MG63 (cell line): Measurements from ENCODE around the gene C6orf132. TPM values are rescaled to one million over a fixed set of nuclear protein-coding genes. Genes with fewer than 3 reads are reported as not detected.
"Not testable (repeated sequence)": the region's sequence is repeated elsewhere in the genome, so short reads cannot be mapped to it uniquely, and the experiment has no call there.

Experiments used
- DNase-seq: peaks from one replicate; pipeline ENCODE4 v3.0.0-alpha.2; 2020
- H3K27me3 ChIP-seq: fragments of 250-450 bp; sonication (Bioruptor Pico); 2 replicates; pipeline ENCODE4 v1.5.1; 2020; ENCODE audit warnings: mild to moderate bottlenecking, moderate library complexity
- H3K36me3 ChIP-seq: fragments of 250-450 bp; sonication (Bioruptor Pico); 2 replicates; pipeline ENCODE4 v1.5.1; 2020; ENCODE audit warnings: mild to moderate bottlenecking, moderate library complexity
- H3K4me3 ChIP-seq: fragments of 250-450 bp; sonication (Bioruptor Pico); 2 replicates; pipeline ENCODE4 v1.5.1; 2020; ENCODE audit warnings: mild to moderate bottlenecking, moderate library complexity
- H3K9me3 ChIP-seq: fragments of 250-450 bp; sonication (Bioruptor Pico); 2 replicates; pipeline ENCODE4 v1.5.1; 2020; ENCODE audit warnings: mild to moderate bottlenecking, moderate library complexity
- total RNA-seq: library from RNA; depleted of rRNA; stranded (reverse); fragments of >200 nt; shearing (Covaris generic); gene quantifications from 2 replicates; pipeline ENCODE4 v1.2.3, GENCODE V29; 2014; ENCODE audit warnings: low replicate concordance

Gene C6orf132
- total RNA-seq, 1 experiment from 2014 or later, result 0.07 TPM

DNA sequence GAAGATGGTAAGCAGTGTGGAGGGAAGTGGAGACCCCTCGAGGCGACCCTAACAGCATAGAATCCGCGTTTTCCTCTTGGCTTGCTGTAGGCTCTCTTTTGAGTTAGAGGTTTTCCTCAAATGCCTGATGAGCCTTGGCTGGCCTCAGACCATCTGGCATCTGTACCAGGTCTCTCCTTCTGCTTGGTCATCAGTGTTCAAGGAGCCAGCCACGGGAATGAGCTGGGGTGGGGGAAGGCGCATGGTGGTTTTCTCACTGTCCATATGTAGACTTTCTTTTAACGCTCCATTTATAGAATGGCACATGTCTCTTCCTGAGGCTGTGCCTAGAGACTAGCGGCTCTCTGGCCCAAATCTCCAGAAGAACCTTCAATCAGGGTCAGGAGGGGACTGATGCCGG is 22.6 kb upstream of the C6orf132 start:
- DNase-seq, result peak; percentile 77
- no peaks in the 10 kb centered on the region for H3K9me3 ChIP-seq

DNA sequence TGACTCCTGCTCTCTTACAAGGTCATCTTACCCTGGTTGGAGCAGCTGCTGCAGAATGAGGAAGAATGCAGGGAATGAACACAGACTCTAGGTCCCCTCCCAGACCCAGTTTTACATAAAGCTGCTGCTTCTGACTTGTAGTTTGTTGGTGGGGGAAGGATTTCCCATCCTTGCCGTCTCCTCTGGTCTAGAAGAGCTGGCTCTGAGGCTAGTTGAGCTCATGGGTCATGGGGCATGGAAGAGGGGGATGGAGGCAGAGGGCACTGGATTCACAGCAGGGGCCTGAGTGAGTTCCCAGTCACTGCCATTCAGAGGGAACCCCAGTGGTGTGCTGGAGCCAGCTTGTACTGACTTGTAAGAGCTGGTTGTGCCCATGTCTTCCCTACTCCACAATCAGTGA is 21.6 kb upstream of the C6orf132 start:
- Histone ChIP-seq H3K36me3 (no peaks in the 10 kb centered on the region), H3K9me3 (no peaks in the 10 kb centered on the region), H3K27me3 (no peaks in the 10 kb centered on the region), H3K4me3 (no peak overlapping the region)
- DNase-seq, result peak; percentile 41

More for the DNA sequence above, 22.6 kb upstream of the C6orf132 start:
- Histone ChIP-seq H3K4me3 (no peak overlapping the region), H3K36me3 (no peaks in the 10 kb centered on the region), H3K27me3 (no peaks in the 10 kb centered on the region)

DNA sequence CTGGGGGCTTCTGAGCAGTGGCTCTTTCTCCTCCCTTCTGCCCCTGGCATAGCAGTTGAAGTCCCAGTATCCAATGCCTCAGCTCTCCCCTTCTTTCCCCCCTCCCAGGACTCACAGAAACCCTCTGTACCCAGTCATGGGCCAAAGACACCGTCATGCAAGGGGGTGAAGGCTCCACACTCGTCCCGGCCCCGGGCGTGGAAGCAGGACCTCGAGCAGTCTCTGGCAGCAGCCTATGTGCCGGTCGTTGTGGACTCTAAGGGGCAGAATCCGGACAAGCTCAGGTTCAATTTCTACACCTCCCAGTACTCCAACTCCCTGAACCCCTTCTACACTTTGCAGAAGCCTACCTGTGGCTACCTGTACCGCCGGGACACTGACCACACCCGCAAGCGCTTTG is 20.4 kb upstream of the C6orf132 start:
- Histone ChIP-seq H3K27me3 (no peaks in the 10 kb centered on the region), H3K36me3 (no peaks in the 10 kb centered on the region), H3K4me3 (no peak overlapping the region), H3K9me3 (no peaks in the 10 kb centered on the region)
- no peak for DNase-seq

DNA sequence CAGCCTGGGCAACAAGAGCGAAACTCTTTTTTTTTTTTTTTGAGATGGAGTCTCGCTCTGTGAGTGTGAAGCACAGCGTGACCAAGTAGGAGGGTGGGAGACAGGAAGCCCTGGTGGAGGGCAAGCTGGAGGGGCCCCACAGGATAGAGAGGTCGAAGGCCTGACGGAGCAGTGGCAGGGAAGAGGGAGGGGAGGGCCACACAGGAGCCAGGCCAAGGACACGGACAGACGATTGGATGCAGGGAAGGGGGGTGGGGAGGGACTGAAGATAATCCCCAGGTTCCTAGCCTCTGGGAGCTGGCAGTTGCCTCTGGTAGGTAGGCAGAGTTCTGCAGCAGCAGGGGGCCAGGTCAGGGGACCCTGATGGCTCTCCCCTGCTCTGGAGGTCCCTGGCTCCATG is 20.0 kb upstream of the C6orf132 start:
- H3K27me3 ChIP-seq, result no peaks in the 10 kb centered on the region
- H3K36me3 ChIP-seq, result no peaks in the 10 kb centered on the region
- H3K9me3 ChIP-seq, result no peaks in the 10 kb centered on the region
- H3K4me3 ChIP-seq, result no peak overlapping the region
- DNase-seq, result no peak

DNA sequence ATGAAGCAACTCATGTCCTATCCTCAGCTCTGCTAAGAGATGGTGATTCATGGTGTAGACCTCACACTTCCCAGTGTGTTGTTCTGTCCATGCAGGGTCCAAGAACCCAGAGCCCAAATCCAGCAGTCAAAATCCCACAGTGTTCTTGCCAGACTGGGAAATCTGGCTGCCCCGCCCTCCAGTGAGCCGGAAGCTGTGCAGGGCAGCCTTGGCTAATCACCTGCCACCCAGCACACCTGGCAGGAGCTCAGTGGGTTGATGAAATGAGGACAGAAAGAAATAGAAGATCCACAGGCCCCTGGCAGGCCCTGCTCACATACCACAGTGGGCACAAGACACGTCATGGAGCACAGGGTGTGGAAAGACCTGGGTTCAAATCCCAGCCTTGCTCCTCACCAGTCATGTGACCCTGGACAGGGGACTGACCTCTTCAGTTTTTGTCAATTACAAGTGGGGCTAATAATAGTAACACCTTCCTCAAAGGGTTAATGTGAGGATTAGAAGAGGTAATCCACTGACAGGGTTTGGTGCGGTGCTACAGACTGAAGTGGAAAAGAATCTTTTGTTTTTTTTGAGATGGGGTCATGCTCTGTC is 17.1 kb upstream of the C6orf132 start:
- Histone ChIP-seq H3K36me3 (no peaks in the 10 kb centered on the region), H3K27me3 (no peaks in the 10 kb centered on the region), H3K9me3 (no peaks in the 10 kb centered on the region), H3K4me3 (no peak overlapping the region)
- DNase-seq, result no peak

DNA sequence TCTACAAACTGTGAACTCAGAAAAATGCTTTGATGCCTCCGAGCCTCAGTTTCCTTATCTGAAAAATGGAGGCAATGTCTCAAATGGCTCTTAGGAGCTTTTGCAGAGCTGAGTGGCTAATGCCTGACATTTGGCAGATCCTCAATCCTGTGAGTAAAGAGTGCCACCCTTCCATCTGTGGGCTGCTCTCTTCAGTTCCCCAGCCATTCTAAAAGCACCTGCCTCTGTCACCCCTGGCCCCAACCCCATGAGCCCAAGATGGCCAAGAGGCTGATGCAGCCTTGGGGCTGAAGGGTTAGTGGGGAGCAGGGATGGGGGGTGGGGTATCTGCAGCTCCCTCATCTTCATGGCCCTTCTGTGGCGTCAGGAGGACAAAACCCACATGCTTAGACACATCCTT is 16.2 kb upstream of the C6orf132 start:
- Histone ChIP-seq H3K9me3 (no peaks in the 10 kb centered on the region), H3K36me3 (no peaks in the 10 kb centered on the region), H3K4me3 (no peak overlapping the region), H3K27me3 (no peaks in the 10 kb centered on the region)
- no peak for DNase-seq

DNA sequence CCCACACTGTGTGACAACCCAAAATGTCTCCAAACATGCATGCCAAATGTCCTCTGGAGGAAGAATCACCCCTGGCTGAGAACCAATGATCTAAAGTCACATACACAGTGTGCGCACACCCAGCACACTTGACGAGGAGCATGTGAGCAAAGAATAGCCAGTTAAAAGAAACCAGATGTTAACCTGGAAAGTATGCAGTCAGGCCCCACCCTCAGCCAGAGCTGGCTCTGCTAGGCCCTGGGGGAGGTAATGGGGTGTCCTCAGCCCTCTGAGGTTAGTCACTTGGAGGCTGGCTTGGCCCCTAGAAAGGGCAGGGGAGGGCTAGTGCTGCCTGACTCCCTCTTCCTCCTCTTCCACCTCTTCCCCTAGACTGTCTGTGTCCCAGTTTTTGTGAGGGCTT is 15.6 kb upstream of the C6orf132 start:
- Histone ChIP-seq H3K27me3 (no peaks in the 10 kb centered on the region), H3K36me3 (no peaks in the 10 kb centered on the region), H3K9me3 (no peaks in the 10 kb centered on the region), H3K4me3 (no peak overlapping the region)
- DNase-seq, result no peak

DNA sequence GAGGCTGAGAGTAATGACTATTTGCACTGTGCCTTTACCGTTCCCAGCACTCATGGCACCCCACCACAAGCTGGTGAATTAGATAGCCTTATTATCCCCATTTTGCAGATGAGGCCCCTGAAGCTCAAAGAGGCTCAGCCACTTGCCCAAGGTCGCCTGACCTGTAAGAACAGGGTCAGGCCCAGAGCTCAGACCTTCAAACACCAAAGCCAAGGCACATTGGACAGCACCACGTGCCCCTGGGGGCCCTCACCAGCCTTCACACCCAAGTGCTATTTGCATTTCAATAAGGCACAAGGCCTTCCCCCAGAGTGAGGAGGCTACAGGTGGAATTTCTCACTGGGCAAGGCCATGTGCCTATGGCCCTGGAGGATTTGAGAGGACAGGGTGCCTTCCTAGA is 14.2 kb upstream of the C6orf132 start:
- Histone ChIP-seq H3K9me3 (no peaks in the 10 kb centered on the region), H3K4me3 (no peak overlapping the region), H3K36me3 (no peaks in the 10 kb centered on the region), H3K27me3 (no peaks in the 10 kb centered on the region)
- DNase-seq, result no peak

DNA sequence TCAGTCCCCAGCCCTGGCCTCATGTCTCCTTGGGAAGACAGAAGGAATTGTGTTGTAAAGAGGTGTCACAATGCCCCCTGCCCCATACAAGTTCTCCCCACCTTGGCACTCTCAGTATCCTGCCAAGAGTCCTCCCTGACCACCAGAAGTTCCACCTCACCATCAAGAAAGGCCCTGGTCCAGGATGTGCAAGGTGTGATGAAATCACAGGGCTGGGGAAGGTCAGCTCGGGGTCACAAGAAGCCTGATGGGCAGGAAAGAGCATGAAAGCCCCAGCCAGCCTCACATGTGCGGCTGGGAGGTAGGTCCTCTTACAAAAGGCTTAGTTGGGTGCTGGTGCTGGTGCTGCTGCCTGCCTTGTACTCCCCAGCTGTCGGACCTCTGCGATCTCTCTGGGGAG is 12.9 kb upstream of the C6orf132 start:
- H3K9me3 ChIP-seq, result no peaks in the 10 kb centered on the region
- no peak overlapping the region for H3K4me3 ChIP-seq
- DNase-seq, result no peak
- no peaks in the 10 kb centered on the region for H3K27me3 ChIP-seq
- no peaks in the 10 kb centered on the region for H3K36me3 ChIP-seq

DNA sequence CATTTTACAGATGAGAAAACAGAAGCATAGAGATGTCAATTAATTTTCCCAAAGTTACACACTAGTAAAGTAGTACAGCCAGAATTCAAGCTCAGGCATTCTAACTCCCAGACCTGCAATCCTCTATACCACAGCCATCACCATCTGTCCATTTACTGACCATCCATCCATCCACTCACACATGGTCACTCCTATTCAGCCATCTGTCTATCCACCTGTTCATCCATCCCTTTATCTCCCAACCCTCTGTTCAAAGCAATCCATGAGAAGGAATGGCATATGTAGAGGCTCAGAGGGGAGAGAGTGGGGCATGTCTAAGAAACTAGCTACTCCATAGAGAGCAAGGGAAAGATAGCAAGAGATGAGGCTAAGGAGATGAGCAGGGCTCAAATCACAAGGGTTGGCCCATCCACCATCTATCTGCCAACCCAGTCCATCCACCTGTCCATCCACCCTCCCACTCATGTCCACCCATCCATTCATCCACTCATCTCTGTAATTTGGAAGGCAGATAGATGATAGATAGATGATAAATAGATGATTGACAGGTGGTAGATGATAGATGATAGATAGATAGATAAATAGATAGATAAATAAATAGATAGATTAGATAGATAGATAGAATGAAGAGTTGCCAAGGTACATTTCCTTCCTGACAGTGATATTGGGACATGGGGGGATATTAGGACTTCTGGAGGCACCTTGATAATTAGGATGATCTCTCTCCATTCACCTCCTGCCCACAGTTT is 12.2 kb upstream of the C6orf132 start:
- no peaks in the 10 kb centered on the region for H3K27me3 ChIP-seq
- H3K4me3 ChIP-seq, result no peak overlapping the region
- DNase-seq, result no peak
- H3K9me3 ChIP-seq, result no peaks in the 10 kb centered on the region
- H3K36me3 ChIP-seq, result no peaks in the 10 kb centered on the region

DNA sequence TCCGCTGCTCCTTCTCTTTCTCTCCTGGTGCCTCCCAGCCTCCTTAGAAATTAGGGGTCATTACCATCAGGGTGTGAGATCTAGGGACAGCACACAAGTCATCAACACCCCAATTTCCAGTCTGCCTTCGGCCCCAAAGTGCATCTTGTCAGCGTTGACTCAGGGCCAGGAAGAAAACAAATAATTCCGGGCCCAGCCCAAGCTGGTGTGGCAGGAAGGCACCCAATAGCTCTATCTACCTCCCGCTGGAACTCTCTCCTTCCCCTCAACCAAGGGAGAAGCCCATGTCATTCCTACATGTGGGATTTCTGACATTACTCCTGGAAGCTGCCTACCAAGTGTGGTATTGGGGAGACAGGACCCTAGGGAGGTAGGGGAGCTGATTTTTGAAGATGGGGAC is 11.5 kb upstream of the C6orf132 start:
- no peak for DNase-seq
- no peaks in the 10 kb centered on the region for H3K36me3 ChIP-seq
- H3K27me3 ChIP-seq, result no peaks in the 10 kb centered on the region
- no peaks in the 10 kb centered on the region for H3K9me3 ChIP-seq
- H3K4me3 ChIP-seq, result no peak overlapping the region

DNA sequence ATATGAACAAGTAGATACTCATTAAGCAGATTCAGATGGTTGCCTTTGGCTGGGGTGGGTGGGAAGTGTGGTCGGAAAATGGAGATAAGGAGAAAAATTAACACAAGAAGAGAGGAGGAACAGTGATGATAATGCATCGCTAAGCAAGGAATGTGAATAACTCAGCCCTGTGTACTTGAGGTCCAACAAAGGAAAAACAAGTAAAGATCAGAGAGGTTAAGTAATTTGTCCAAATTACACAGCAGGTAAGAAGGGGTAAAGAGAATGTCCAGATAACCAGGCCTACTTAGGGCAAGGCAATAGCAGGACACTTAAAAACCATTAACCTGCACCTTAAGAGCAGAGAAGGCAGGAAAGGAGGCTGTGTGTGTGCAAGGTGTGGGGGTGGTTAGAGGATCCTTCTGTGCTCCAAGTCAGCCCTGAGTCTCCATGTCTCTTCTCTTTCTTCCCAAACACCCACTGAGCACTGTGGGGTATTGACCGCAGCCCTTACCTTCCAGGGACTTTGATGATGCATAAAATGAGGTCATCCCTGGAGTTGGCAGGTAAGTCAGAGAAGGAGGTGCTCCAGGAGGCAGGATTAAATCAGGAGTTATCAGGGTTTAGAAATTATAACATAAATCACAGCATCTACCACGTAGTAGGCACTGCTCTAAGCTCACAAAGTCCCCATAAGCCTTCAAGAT is 10.3 kb upstream of the C6orf132 start:
- not testable (repeated sequence) for DNase-seq, H3K4me3 ChIP-seq, H3K27me3 ChIP-seq, H3K36me3 ChIP-seq, H3K9me3 ChIP-seq

DNA sequence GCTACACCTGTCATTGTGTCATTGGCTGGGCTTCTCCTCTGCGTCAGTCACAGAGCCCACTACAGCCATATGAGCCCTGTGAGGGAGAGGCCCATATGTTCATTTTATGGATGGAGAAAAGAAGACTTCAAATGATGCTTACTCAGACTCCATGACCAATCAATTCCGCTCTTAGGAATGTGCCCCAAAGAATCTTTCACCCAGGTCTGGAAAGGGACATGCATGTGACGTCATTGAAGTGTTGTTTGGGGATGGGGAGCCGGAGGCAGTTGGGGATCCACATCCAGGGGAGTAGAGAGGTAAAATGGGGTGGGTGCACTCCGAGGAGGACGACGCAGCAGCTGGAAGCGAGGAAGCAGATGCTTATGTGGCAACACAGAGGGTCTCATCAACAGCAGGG is 9.6 kb upstream of the C6orf132 start:
- Histone ChIP-seq H3K4me3 (no peak overlapping the region), H3K36me3 (no peaks in the 10 kb centered on the region)
- DNase-seq, result no peak

DNA sequence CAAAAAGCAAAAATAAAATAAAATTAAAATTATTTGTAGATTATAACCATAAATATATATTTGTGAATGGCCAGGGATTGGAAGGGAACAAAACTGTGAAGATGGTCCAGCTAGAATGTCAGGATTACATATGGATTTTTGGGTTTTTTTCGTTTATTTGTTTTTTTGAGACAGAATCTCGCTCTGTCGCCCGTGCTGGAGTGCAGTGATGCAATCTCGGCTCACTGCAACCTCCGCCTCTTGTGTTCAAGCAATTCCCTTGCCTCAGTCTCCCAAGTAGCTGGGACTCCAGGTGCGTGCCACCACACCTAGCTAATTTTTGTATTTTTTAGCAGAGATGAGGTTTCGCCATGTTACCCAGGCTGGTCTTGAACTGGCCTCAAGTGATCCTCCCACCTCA is 7.8 kb upstream of the C6orf132 start:
- Histone ChIP-seq H3K4me3 (no peak overlapping the region), H3K9me3 (no peaks in the 10 kb centered on the region), H3K27me3 (no peaks in the 10 kb centered on the region), H3K36me3 (no peaks in the 10 kb centered on the region)
- DNase-seq, result no peak

More for the DNA sequence above, 9.6 kb upstream of the C6orf132 start:
- H3K9me3 ChIP-seq, result no peaks in the 10 kb centered on the region
- no peaks in the 10 kb centered on the region for H3K27me3 ChIP-seq

DNA sequence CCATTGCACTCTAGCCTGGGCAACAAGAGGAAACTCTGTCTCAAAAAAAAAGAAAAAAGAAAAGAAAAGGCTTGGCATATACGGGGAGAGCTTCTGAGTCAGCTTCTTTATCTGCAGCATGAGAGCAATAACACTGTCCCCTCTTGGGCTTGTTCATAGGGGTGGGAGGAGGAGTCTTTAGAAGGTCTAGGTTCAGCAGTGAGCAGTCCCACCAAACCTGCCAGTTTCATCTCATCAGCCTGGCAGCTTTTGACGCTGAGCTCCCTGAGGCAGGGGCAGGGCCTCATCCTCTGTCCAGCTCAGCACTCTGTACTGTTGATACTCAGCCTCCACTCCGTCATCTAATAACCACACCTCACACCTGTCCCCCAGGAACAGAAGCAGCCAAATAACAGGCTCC is 5.6 kb upstream of the C6orf132 start:
- no peaks in the 10 kb centered on the region for H3K36me3 ChIP-seq
- H3K4me3 ChIP-seq, result no peak overlapping the region
- no peak for DNase-seq
- no peaks in the 10 kb centered on the region for H3K27me3 ChIP-seq
- no peaks in the 10 kb centered on the region for H3K9me3 ChIP-seq

DNA sequence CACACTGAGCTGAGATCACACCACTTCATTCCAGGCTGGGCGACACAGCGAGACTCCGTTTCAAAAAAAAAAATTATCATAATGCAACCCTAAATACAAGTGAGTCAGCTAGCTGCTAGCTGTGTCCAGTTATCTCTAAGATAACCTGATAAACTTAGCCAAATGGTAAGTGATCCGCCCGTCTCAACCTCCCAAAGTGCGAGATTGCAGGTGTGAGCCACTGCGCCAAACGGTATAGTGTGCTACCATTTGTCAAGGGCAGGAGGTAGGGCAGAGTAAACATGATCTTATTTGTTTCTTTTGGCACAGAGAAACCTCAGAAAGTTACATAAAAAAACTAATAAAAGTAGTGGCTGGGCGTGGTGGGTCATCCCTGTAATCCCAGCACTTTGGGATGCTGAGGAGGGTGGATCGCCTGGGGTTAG is 4.7 kb upstream of the C6orf132 start:
- no peaks in the 10 kb centered on the region for H3K27me3 ChIP-seq
- no peaks in the 10 kb centered on the region for H3K36me3 ChIP-seq
- DNase-seq, result no peak
- H3K9me3 ChIP-seq, result no peaks in the 10 kb centered on the region
- H3K4me3 ChIP-seq, result no peak overlapping the region

DNA sequence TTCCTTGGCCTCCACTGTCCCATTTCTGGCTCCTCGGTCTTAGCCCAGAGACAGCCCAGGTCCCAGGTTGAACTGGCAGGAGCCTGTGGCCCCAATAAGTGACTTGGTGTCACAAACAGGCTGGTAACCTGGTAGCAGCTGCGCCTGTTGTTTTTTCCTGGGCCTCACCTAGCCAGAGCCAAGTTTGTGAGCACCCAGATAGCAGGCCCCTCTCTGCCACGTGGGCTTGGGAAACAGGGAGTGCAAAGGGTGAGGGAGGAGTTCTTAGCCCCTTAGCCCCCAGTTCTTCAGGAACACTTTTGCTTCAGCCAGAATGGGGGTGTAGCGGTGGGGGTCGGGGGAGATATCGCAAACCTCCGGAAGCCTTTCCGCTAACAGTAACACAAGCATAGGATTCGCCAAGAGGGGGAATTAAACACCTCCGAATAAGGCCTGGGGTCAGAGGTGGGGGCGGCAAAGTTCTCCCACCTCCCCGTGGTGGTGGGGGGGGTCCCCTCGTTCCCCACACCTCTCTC is 760 bp downstream of the C6orf132 start:
- H3K4me3 ChIP-seq, result peak overlapping the region; percentile 51
- H3K27me3 ChIP-seq, result no peaks in the 10 kb centered on the region
- no peak for DNase-seq
- H3K9me3 ChIP-seq, result no peaks in the 10 kb centered on the region
- H3K36me3 ChIP-seq, result no peaks in the 10 kb centered on the region
